HG03354 (cell line): ENCODE measurements around the gene CLCN5.

Experiments
- ATAC-seq: cut with Tn5 transposase; IDR thresholded peaks from one replicate; pipeline ENCODE4 v1.9.1; 2021; ENCODE audit warnings: mild to moderate bottlenecking; ENCODE audit not compliant: unreplicated experiment, poor library complexity, severe bottlenecking

The CLCN5 gene

GRCh38 chrX:49930039-49930438, 7.6 kb downstream of the CLCN5 start:
- no peak for ATAC-seq

- ATAC-seq: no peak
Observed at GRCh38 chrX:49932791-49933190, 10.4 kb downstream of the CLCN5 start.

- ATAC-seq: no peak
Observed at GRCh38 chrX:49934148-49934547, 11.8 kb downstream of the CLCN5 start.

GRCh38 chrX:49934729-49935128, 12.3 kb downstream of the CLCN5 start:
- ATAC-seq: no peak

GRCh38 chrX:49947781-49948180, 25.4 kb downstream of the CLCN5 start:
- no peak for ATAC-seq

- no peak for ATAC-seq
Observed at GRCh38 chrX:49949961-49950360, 27.6 kb downstream of the CLCN5 start.

- ATAC-seq: no peak
Observed at GRCh38 chrX:49951524-49952193, 29.3 kb downstream of the CLCN5 start.

GRCh38 chrX:49956313-49956712, 33.9 kb downstream of the CLCN5 start:
- no peak for ATAC-seq

- ATAC-seq: peak; percentile 60
Observed at GRCh38 chrX:49958727-49959485, 36.5 kb downstream of the CLCN5 start.

GRCh38 chrX:49959602-49960001, 37.2 kb downstream of the CLCN5 start:
- ATAC-seq: no peak

GRCh38 chrX:49960061-49960460, 37.7 kb downstream of the CLCN5 start:
- ATAC-seq: no peak

GRCh38 chrX:49970674-49971073, 48.3 kb downstream of the CLCN5 start:
- no peak for ATAC-seq

- ATAC-seq: no peak
Observed at GRCh38 chrX:49972328-49972860, 50.0 kb downstream of the CLCN5 start.

- ATAC-seq: no peak
Observed at GRCh38 chrX:49976682-49977197, 54.3 kb downstream of the CLCN5 start.

GRCh38 chrX:49977319-49978090, 55.1 kb downstream of the CLCN5 start:
- ATAC-seq: no peak

GRCh38 chrX:49978176-49978575, 55.8 kb downstream of the CLCN5 start:
- no peak for ATAC-seq

GRCh38 chrX:49986058-49986457, 63.7 kb downstream of the CLCN5 start:
- no peak for ATAC-seq

- ATAC-seq: no peak
Observed at GRCh38 chrX:49987651-49988050, 65.3 kb downstream of the CLCN5 start.

GRCh38 chrX:49988143-49988542, 65.7 kb downstream of the CLCN5 start:
- no peak for ATAC-seq

GRCh38 chrX:49991758-49992157, 69.4 kb downstream of the CLCN5 start:
- ATAC-seq: no peak
